Measurements from ENCODE around the gene SNRNP25.
"Not testable (repeated sequence)": the region's sequence is repeated elsewhere in the genome, so short reads cannot be mapped to it uniquely, and the experiment has no call there.

DNA sequence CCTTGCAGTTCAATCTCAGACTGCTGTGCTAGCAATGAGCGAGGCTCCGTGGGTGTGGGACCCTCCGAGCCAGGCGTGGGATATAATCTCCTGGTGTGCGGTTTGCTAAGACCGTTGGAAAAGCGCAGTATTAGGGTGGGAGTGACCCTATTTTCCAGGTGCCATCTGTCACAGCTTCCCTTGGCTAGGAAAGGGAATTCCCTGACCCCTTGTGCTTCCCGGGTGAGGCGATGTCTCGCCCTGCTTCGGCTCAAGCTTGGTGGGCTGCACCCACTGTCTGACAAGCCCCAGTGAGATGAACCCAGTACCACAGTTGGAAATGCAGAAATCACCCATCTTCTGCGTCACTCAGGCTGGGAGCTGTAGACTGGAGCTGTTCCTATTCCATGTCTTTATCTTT is 32.7 kb upstream of the SNRNP25 start:
- TF ChIP-seq, protein P1, sequence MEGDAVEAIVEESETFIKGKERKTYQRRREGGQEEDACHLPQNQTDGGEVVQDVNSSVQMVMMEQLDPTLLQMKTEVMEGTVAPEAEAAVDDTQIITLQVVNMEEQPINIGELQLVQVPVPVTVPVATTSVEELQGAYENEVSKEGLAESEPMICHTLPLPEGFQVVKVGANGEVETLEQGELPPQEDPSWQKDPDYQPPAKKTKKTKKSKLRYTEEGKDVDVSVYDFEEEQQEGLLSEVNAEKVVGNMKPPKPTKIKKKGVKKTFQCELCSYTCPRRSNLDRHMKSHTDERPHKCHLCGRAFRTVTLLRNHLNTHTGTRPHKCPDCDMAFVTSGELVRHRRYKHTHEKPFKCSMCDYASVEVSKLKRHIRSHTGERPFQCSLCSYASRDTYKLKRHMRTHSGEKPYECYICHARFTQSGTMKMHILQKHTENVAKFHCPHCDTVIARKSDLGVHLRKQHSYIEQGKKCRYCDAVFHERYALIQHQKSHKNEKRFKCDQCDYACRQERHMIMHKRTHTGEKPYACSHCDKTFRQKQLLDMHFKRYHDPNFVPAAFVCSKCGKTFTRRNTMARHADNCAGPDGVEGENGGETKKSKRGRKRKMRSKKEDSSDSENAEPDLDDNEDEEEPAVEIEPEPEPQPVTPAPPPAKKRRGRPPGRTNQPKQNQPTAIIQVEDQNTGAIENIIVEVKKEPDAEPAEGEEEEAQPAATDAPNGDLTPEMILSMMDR (IDR thresholded peaks at IDR 0.05): not testable (repeated sequence)
- TF ChIP-seq POLR2AphosphoS5 (IDR thresholded peaks at IDR 0.05): not testable (repeated sequence)
